Endothelial cell (in vitro differentiated cells): ENCODE measurements around the gene FAM89B. TPM values are rescaled to one million over a fixed set of nuclear protein-coding genes. Genes with fewer than 3 reads are reported as not detected.

Source experiments
- DNase-seq: peaks from one replicate; pipeline ENCODE4 v3.0.0; 2021; ENCODE audit warnings: low spot score
- H3K27ac Mint-ChIP-seq: one replicate; pipeline ENCODE4 v1.8.0; 2021; ENCODE audit warnings: mixed read lengths, inconsistent platforms; ENCODE audit not compliant: unreplicated experiment
- H3K27me3 Mint-ChIP-seq: one replicate; pipeline ENCODE4 v1.8.0; 2021; ENCODE audit warnings: mild to moderate bottlenecking, moderate library complexity, mixed read lengths, inconsistent platforms; ENCODE audit not compliant: unreplicated experiment
- H3K36me3 Mint-ChIP-seq: one replicate; pipeline ENCODE4 v1.8.0; 2021; ENCODE audit warnings: mild to moderate bottlenecking, low read depth, mixed read lengths, inconsistent platforms; ENCODE audit not compliant: unreplicated experiment
- H3K4me1 Mint-ChIP-seq: one replicate; pipeline ENCODE4 v1.8.0; 2021; ENCODE audit warnings: mild to moderate bottlenecking, mixed read lengths, inconsistent platforms; ENCODE audit not compliant: unreplicated experiment
- H3K4me3 Mint-ChIP-seq: one replicate; pipeline ENCODE4 v1.8.0; 2021; ENCODE audit warnings: mild to moderate bottlenecking, mixed read lengths, inconsistent platforms; ENCODE audit not compliant: unreplicated experiment
- H3K9me3 Mint-ChIP-seq: one replicate; pipeline ENCODE4 v1.8.0; 2021; ENCODE audit warnings: mixed read lengths, inconsistent platforms; ENCODE audit not compliant: unreplicated experiment
- total RNA-seq: library from RNA; stranded (reverse); fragmentation: NEBNext Ultra II Directional; extraction: Animal tissue kit (Norgen Biotek cat#: 25700); gene quantifications from one replicate; pipeline ENCODE4 v1.2.1, GENCODE V29; 2021; ENCODE audit not compliant: unreplicated experiment
- TF ChIP-seq, protein P1 (sequence below): fragments of 200-600 bp; sonication (generic); IDR thresholded peaks from one replicate; pipeline ENCODE4 v1.5.0; 2021; ENCODE audit warnings: antibody characterized with exemption; ENCODE audit not compliant: unreplicated experiment

The FAM89B gene
- total RNA-seq, 1 donor from 2014 or later = 44.7 TPM

DNA sequence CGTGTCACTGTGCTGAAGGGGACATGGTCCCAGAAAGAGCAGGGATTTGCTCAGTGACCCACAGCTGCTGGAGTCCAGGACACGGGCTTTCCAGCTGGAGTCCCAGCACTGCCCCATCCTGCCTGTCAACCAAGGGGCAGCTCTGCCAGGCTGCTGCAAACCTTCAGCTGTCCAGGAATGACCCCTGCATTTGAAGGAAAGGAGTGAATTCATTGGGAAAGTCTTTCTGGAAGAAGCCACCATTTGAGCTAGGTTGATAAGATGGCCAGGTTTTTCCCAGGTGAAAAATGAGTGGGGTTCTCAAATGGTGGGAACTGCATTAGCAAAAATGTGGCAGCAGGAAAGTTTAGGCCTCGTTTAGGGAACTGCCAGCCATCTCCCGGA is 13.9 kb downstream of the FAM89B start:
- Mint-ChIP-seq H3K27me3 (peaks cover 46% of the 10 kb centered on the region), H3K36me3 (peaks cover 11% of the 10 kb centered on the region), H3K4me3 (peak overlapping the region; percentile 47), H3K9me3 (no peaks in the 10 kb centered on the region), H3K4me1 (peaks cover 4% of the 10 kb centered on the region), H3K27ac (peak overlapping the region; percentile 31)
- DNase-seq = no peak
- TF ChIP-seq, protein P1, sequence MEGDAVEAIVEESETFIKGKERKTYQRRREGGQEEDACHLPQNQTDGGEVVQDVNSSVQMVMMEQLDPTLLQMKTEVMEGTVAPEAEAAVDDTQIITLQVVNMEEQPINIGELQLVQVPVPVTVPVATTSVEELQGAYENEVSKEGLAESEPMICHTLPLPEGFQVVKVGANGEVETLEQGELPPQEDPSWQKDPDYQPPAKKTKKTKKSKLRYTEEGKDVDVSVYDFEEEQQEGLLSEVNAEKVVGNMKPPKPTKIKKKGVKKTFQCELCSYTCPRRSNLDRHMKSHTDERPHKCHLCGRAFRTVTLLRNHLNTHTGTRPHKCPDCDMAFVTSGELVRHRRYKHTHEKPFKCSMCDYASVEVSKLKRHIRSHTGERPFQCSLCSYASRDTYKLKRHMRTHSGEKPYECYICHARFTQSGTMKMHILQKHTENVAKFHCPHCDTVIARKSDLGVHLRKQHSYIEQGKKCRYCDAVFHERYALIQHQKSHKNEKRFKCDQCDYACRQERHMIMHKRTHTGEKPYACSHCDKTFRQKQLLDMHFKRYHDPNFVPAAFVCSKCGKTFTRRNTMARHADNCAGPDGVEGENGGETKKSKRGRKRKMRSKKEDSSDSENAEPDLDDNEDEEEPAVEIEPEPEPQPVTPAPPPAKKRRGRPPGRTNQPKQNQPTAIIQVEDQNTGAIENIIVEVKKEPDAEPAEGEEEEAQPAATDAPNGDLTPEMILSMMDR = no peak

DNA sequence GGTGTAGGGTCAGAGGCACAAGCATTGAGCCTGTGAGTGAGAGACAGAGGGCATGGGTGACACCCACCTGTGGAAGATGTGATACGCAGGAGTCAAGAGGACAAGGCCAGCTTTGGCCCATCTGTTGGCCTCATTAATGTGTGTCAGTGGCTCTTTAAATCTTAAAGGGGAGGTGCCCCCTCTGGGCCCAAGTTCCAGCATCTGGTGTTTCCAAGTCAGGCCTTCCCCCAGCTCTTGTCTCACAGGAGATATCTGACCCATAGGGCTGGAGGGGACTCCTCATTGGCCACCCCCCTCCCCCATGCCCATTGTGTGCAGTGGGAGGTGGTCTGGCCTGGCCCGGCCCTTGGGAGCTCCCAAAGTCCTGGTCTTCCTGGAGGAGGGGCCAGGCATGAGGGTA is 14.3 kb downstream of the FAM89B start:
- H3K27ac Mint-ChIP-seq = peak overlapping the region; percentile 31
- H3K9me3 Mint-ChIP-seq = no peaks in the 10 kb centered on the region
- H3K27me3 Mint-ChIP-seq = peaks cover 47% of the 10 kb centered on the region
- TF ChIP-seq, protein P1 = no peak
- peaks cover 4% of the 10 kb centered on the region for H3K4me1 Mint-ChIP-seq
- H3K36me3 Mint-ChIP-seq = peaks cover 11% of the 10 kb centered on the region
- DNase-seq = no peak
- H3K4me3 Mint-ChIP-seq = no peak overlapping the region

DNA sequence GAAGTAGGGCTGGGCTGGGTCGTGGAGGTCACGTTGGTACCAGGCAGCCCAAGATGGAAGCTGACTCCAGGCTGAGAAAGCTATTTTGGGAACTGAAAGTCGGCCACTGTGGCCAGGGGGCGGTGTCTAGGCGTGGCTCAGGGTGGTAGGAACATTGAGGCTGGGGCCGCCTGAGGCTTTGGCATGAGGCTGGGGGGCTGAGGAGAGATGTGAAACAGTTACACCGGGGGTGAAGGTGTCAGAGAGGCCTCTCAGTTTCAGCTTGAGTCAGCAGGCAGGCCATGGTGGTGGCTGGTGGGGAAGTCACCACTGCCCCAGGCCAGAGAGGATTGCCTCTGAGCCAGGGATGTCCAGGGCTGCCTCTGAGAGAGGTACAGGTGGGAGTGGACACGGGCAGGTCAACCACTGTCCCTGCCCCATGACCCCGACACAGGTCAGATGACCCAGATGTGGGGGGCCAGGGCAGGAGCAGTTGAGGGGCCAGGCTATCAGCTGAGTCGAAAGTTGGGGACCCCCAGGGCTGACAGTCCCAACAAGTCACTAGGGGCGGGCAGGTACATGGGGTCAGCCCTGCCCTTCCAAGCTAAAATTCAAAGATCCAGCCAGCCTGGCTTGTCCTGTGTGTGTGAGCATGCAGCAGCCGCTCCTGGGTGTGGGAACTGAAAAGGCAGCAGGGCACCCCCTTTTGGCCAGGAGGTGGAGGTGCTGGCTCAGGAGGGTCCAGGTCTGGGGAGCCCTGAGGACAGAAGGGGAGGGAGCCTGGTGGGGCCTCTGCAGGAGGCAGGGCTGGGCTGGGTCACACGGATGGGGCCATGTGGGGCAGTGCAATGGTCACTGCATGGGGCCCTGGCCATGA is 16.1 kb downstream of the FAM89B start:
- H3K36me3 Mint-ChIP-seq = peaks cover 9% of the 10 kb centered on the region
- no peak overlapping the region for H3K4me3 Mint-ChIP-seq
- peak; percentile 70 for DNase-seq
- TF ChIP-seq, protein P1 = peak; percentile 57
- H3K4me1 Mint-ChIP-seq = peaks cover 2% of the 10 kb centered on the region
- H3K9me3 Mint-ChIP-seq = no peaks in the 10 kb centered on the region
- peaks cover 37% of the 10 kb centered on the region for H3K27me3 Mint-ChIP-seq
- H3K27ac Mint-ChIP-seq = peak overlapping the region; percentile 48

DNA sequence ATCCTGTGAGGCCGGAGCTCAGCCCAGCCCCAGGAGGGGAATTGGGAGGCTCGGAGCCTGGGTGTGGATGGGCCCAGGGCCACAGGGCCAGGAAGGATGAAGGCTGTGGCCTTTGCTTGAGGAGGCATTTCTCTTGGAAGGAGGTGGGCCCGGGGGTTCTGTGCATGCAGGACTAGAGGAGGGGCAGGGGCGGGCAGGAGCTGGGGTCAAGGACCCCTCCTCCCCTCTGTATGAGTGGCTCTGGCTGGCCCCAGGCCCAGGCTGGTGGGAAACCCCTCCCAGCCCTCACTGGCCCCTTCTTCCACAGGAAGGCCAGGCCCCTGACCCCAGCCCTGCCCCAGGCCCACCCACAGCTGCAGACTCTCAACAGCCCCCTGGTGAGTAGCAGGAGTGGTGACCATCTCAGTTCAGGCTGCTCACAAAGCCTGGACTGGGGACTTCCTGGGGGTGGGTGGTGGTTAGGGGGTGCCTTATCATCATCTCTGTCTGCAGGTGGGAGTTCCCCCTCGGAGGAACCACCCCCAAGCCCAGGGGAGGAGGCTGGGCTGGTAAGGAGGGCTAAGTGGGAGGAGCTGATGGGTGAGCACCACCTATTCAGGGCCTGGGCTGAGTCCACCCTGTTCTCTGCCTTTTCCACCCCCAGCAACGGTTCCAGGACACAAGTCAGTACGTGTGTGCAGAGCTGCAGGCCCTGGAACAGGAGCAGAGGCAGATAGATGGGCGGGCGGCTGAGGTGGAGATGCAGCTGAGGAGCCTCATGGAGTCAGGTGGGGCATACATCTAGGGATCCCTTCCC is 17.3 kb downstream of the FAM89B start:
- H3K4me1 Mint-ChIP-seq = no peaks in the 10 kb centered on the region
- H3K36me3 Mint-ChIP-seq = peaks cover 9% of the 10 kb centered on the region
- no peak overlapping the region for H3K27ac Mint-ChIP-seq
- no peak overlapping the region for H3K4me3 Mint-ChIP-seq
- H3K27me3 Mint-ChIP-seq = peaks cover 36% of the 10 kb centered on the region
- no peaks in the 10 kb centered on the region for H3K9me3 Mint-ChIP-seq
- DNase-seq = no peak
- TF ChIP-seq, protein P1 = no peak
